CD4-positive, alpha-beta T cell (primary cell): ENCODE measurements around the gene UQCR11. TPM values are rescaled to one million over a fixed set of nuclear protein-coding genes. Genes with fewer than 3 reads are reported as not detected.

Source experiments
- ATAC-seq: fragments of 200-7000 bp; cut with Tn5 transposase; one replicate; pipeline ENCODE4 v1.10.0; 2022; ENCODE audit warnings: mild to moderate bottlenecking; ENCODE audit not compliant: poor library complexity
- CTCF ChIA-PET: fragments of 350-600 bp; sonication (Branson Sonifier 250); formaldehyde crosslinking; loops from one replicate; lab custom pipeline; 2021; ENCODE audit warnings: antibody characterized with exemption, inconsistent platforms; lab: Charles Lee
- POLR2A ChIA-PET: fragments of 350-600 bp; sonication (Branson Sonifier 250); formaldehyde crosslinking; loops from one replicate; lab custom pipeline; 2021; ENCODE audit warnings: antibody characterized with exemption, inconsistent platforms; lab: Charles Lee
- DNase-seq, 14 experiments: peaks; one replicate each; pipeline ENCODE4 v3.0.0-alpha.2; 2013 to 2020; ENCODE audit warnings: mixed read lengths in 2 of 14
- H3K27ac ChIP-seq, 2 donors: one replicate each; pipeline versions ENCODE4 v1.5.1 to v1.7.0; 2013; ENCODE audit warnings: low read length in 2 of 2, low read depth in 1 of 2, mild to moderate bottlenecking in 1 of 2
- H3K27me3 ChIP-seq, 2 experiments: 1 replicate in 1 of 2; 2 replicates in 1 of 2; pipeline versions ENCODE4 v1.6.1 to v1.7.0; 2013; ENCODE audit warnings: low read length in 2 of 2, control low read depth in 1 of 2, mild to moderate bottlenecking in 1 of 2, moderate library complexity in 1 of 2; ENCODE audit not compliant: insufficient read depth in 2 of 2, control insufficient read depth in 1 of 2
- H3K36me3 ChIP-seq: one replicate; pipeline ENCODE4 v1.6.1; 2013; ENCODE audit warnings: low read length, control low read depth; ENCODE audit not compliant: insufficient read depth
- H3K4me1 ChIP-seq: one replicate; pipeline ENCODE4 v1.6.1; 2013; ENCODE audit warnings: low read length, control low read depth; ENCODE audit not compliant: insufficient read depth
- H3K4me3 ChIP-seq: one replicate; pipeline ENCODE4 v1.5.1; 2013; ENCODE audit warnings: mild to moderate bottlenecking, low read length, moderate library complexity
- H3K9me3 ChIP-seq, 2 experiments: 1 replicate in 1 of 2; 2 replicates in 1 of 2; pipeline versions ENCODE4 v1.6.1 to v1.7.0; 2013; ENCODE audit warnings: low read length in 2 of 2, mild to moderate bottlenecking in 2 of 2, control low read depth in 1 of 2, moderate library complexity in 1 of 2; ENCODE audit not compliant: control insufficient read depth in 1 of 2, insufficient read depth in 1 of 2
- H3K27ac Mint-ChIP-seq: one replicate; pipeline ENCODE4 v1.8.0; 2020; ENCODE audit warnings: mixed read lengths
- H3K27me3 Mint-ChIP-seq: one replicate; pipeline ENCODE4 v1.8.0; 2021; ENCODE audit warnings: mixed read lengths
- H3K36me3 Mint-ChIP-seq: one replicate; pipeline ENCODE4 v1.8.0; 2021; ENCODE audit warnings: low read depth, mixed read lengths
- H3K4me1 Mint-ChIP-seq: one replicate; pipeline ENCODE4 v1.8.0; 2021; ENCODE audit warnings: low read depth, mixed read lengths
- H3K4me3 Mint-ChIP-seq: one replicate; pipeline ENCODE4 v1.8.0; 2020; ENCODE audit warnings: mild to moderate bottlenecking, mixed read lengths
- H3K9me3 Mint-ChIP-seq: one replicate; pipeline ENCODE4 v1.8.0; 2020; ENCODE audit warnings: mixed read lengths
- CTCF ChIP-seq: fragments of 200-600 bp; IDR thresholded peaks from one replicate; pipeline ENCODE4 v1.8.0; 2022; ENCODE audit warnings: antibody characterized with exemption, mild to moderate bottlenecking
- intact Hi-C, 2 experiments: fragments of 100-400 bp; cut with DNase I in 1 of 2; cut with micrococcal nuclease in 1 of 2; formaldehyde crosslinking; loops; one replicate each; pipeline versions ENCODE4 v1.15.1 to v1.9.0; 2023 to 2025; cut with DNase I, micrococcal nuclease
- total RNA-seq, 174 experiments: library from RNA in 2 of 174; stranded (reverse) in 2 of 174; gene quantifications; one replicate each; pipeline ENCODE4 v1.2.3 and lab custom pipeline; 2021 to 2026

The UQCR11 gene
- total RNA-seq, 2 experiments from 2014 or later = 88.9 to 93.8 TPM

- Histone ChIP-seq H3K4me1 (peaks cover 11% of the 10 kb centered on the region), H3K27ac (no peak overlapping the region), H3K36me3 (peaks cover 31% of the 10 kb centered on the region), H3K9me3 (no peaks in the 10 kb centered on the region), H3K27me3 (no peaks in the 10 kb centered on the region), H3K4me3 (no peak overlapping the region)
- Mint-ChIP-seq H3K4me1 (peaks cover 18% of the 10 kb centered on the region), H3K27me3 (no peaks in the 10 kb centered on the region), H3K36me3 (peaks cover 29% of the 10 kb centered on the region), H3K27ac (no peak overlapping the region), H3K9me3 (no peaks in the 10 kb centered on the region), H3K4me3 (no peak overlapping the region)
- ChIA-PET CTCF (no interaction called here), POLR2A (no interaction called here)
- ATAC-seq (no peak), DNase-seq (no peak)
- TF ChIP-seq CTCF = no peak
- intact Hi-C loops = loop anchor here in 1 of 2 experiments (5.0 kb wide), 1 partner anchor 50 kb away; no protein-coding TSS in a partner anchor
Observed at GRCh38 chr19:1622007-1622406, 16.7 kb upstream of the UQCR11 start.

- Mint-ChIP-seq H3K36me3 (peaks cover 33% of the 10 kb centered on the region), H3K4me1 (peaks cover 22% of the 10 kb centered on the region), H3K4me3 (no peak overlapping the region), H3K27ac (no peak overlapping the region), H3K27me3 (no peaks in the 10 kb centered on the region), H3K9me3 (no peaks in the 10 kb centered on the region)
- intact Hi-C loops = loop anchor here in 1 of 2 experiments (5.0 kb wide), 1 partner anchor 51 kb away; no protein-coding TSS in a partner anchor
- no peak overlapping the region for H3K27ac ChIP-seq
- H3K4me1 ChIP-seq = peaks cover 13% of the 10 kb centered on the region
- no peaks in the 10 kb centered on the region for H3K27me3 ChIP-seq
- ChIA-PET POLR2A (no interaction called here), CTCF (no interaction called here)
- ATAC-seq = no peak
- no peak for TF ChIP-seq CTCF
- no peaks in the 10 kb centered on the region for H3K9me3 ChIP-seq
- H3K36me3 ChIP-seq = peaks cover 31% of the 10 kb centered on the region
- H3K4me3 ChIP-seq = no peak overlapping the region
- DNase-seq = no peak
Observed at GRCh38 chr19:1621574-1621973, 16.3 kb upstream of the UQCR11 start.

- peaks cover 13% of the 10 kb centered on the region for H3K4me1 ChIP-seq
- H3K36me3 ChIP-seq = peaks cover 31% of the 10 kb centered on the region
- ChIA-PET POLR2A (no interaction called here), CTCF (no interaction called here)
- ATAC-seq = no peak
- no peaks in the 10 kb centered on the region for H3K9me3 Mint-ChIP-seq
- H3K27me3 Mint-ChIP-seq = no peaks in the 10 kb centered on the region
- H3K27ac ChIP-seq = no peak overlapping the region
- no peak overlapping the region for H3K4me3 ChIP-seq
- no peak for TF ChIP-seq CTCF
- H3K4me3 Mint-ChIP-seq = no peak overlapping the region
- no peak for DNase-seq
- no peaks in the 10 kb centered on the region for H3K9me3 ChIP-seq
- intact Hi-C loops = loop anchor here in 1 of 2 experiments (5.0 kb wide), 1 partner anchor 51 kb away; no protein-coding TSS in a partner anchor
- no peaks in the 10 kb centered on the region for H3K27me3 ChIP-seq
- H3K4me1 Mint-ChIP-seq = peaks cover 24% of the 10 kb centered on the region
- H3K36me3 Mint-ChIP-seq = peaks cover 34% of the 10 kb centered on the region
- H3K27ac Mint-ChIP-seq = no peak overlapping the region
Observed at GRCh38 chr19:1621021-1621420, 15.8 kb upstream of the UQCR11 start.
